HepG2 (cell line): ENCODE data around the gene NHERF2. TPM values are rescaled to one million over a fixed set of nuclear protein-coding genes. Genes with fewer than 3 reads are reported as not detected.
A peak's percentile ranks its signal among the peaks of the same experiment; 100 is the strongest.

Experiments used
- AHDC1 ChIP-seq: sonication (generic); formaldehyde crosslinking; IDR thresholded peaks from 2 replicates; pipeline ENCODE4 v1.5.1; 2020; ENCODE audit warnings: mild to moderate bottlenecking, missing genetic modification reagents, borderline replicate concordance
- ETV6 ChIP-seq: sonication (generic); formaldehyde crosslinking; conservative IDR thresholded peaks from 2 replicates; pipeline ENCODE4 v1.4.0; 2020; ENCODE audit warnings: missing genetic modification reagents
- FOXA3 ChIP-seq: IDR thresholded peaks from 2 replicates; pipeline ENCODE4 v1.6.1; 2016; ENCODE audit warnings: missing genetic modification reagents, missing compliant biosample characterization
- GATAD1 ChIP-seq: IDR thresholded peaks from 2 replicates; pipeline ENCODE4 v1.6.1; 2016; ENCODE audit warnings: missing genetic modification reagents, missing compliant biosample characterization
- HNRNPK ChIP-seq: fragments of 200-400 bp; formaldehyde crosslinking; IDR thresholded peaks from 2 replicates; pipeline ENCODE4 v1.6.1; 2018; ENCODE audit warnings: low read length, low read depth, moderate library complexity, mild to moderate bottlenecking; ENCODE audit not compliant: poor library complexity, severe bottlenecking
- HNRNPLL ChIP-seq: fragments of 200-400 bp; formaldehyde crosslinking; IDR thresholded peaks from 2 replicates; pipeline ENCODE4 v1.6.1; 2017; ENCODE audit warnings: mild to moderate bottlenecking, low read depth, low read length; ENCODE audit not compliant: poor library complexity, severe bottlenecking
- IRF2 ChIP-seq: IDR thresholded peaks from 2 replicates; pipeline ENCODE4 v1.6.1; 2018; ENCODE audit warnings: missing genetic modification reagents, missing compliant biosample characterization
- MAZ ChIP-seq, 2 experiments: sonication (generic) in 1 of 2; formaldehyde crosslinking in 1 of 2; IDR thresholded peaks; 2 replicates each; pipeline versions ENCODE4 v1.5.0 to v1.6.1; 2012 to 2020; ENCODE audit warnings: low read depth in 2 of 2, mild to moderate bottlenecking in 2 of 2, borderline replicate concordance in 1 of 2, improper control_type of control experiment in 1 of 2, low read length in 1 of 2, missing genetic modification reagents in 1 of 2, moderate library complexity in 1 of 2
- NRL ChIP-seq: sonication (generic); formaldehyde crosslinking; IDR thresholded peaks from 2 replicates; pipeline ENCODE4 v1.5.0; 2020; ENCODE audit warnings: missing genetic modification reagents, mild to moderate bottlenecking, moderate library complexity, borderline replicate concordance
- PHF8 ChIP-seq: sonication (generic); formaldehyde crosslinking; IDR thresholded peaks from 2 replicates; pipeline ENCODE4 v1.5.0; 2020; ENCODE audit warnings: missing genetic modification reagents
- PITX1 ChIP-seq: sonication (generic); formaldehyde crosslinking; IDR thresholded peaks from 2 replicates; pipeline ENCODE4 v1.5.1; 2020; ENCODE audit warnings: mild to moderate bottlenecking, missing genetic modification reagents
- POLR2A ChIP-seq, 2 experiments: IDR thresholded peaks; 2 replicates each; pipeline ENCODE4 v1.6.1; 2011; ENCODE audit warnings: low read depth in 2 of 2, low read length in 2 of 2, mild to moderate bottlenecking in 1 of 2, moderate library complexity in 1 of 2; ENCODE audit not compliant: insufficient read depth in 1 of 2
- SIX1 ChIP-seq: sonication (generic); formaldehyde crosslinking; IDR thresholded peaks from 2 replicates; pipeline ENCODE4 v1.4.0; 2020; ENCODE audit warnings: missing genetic modification reagents, borderline replicate concordance
- SP1 ChIP-seq, 2 experiments: fragments of 450-650 bp in 1 of 2; sonication (generic) in 1 of 2; formaldehyde crosslinking in 1 of 2; IDR thresholded peaks; 2 replicates each; pipeline versions ENCODE4 v1.4.0 to v1.6.1; 2016 to 2020; ENCODE audit warnings: missing genetic modification reagents in 1 of 2
- SP2 ChIP-seq: sonication (generic); formaldehyde crosslinking; IDR thresholded peaks from 2 replicates; pipeline ENCODE4 v1.5.1; 2020; ENCODE audit warnings: mild to moderate bottlenecking, missing genetic modification reagents
- TEAD2 ChIP-seq: sonication (generic); formaldehyde crosslinking; IDR thresholded peaks from 2 replicates; pipeline ENCODE4 v1.9.0; 2021; ENCODE audit warnings: missing genetic modification reagents
- ZMYM3 ChIP-seq: sonication (generic); formaldehyde crosslinking; IDR thresholded peaks from 2 replicates; pipeline ENCODE4 v1.5.1; 2020; ENCODE audit warnings: mild to moderate bottlenecking, missing genetic modification reagents
- ZNF20 ChIP-seq: sonication (generic); formaldehyde crosslinking; IDR thresholded peaks from 2 replicates; pipeline ENCODE4 v1.4.0; 2020; ENCODE audit warnings: mild to moderate bottlenecking, moderate library complexity, missing genetic modification reagents
- ZNF296 ChIP-seq: sonication (generic); formaldehyde crosslinking; conservative IDR thresholded peaks from 2 replicates; pipeline ENCODE4 v1.5.0; 2020; ENCODE audit warnings: mild to moderate bottlenecking, missing genetic modification reagents
- ZNF547 ChIP-seq: sonication (generic); formaldehyde crosslinking; IDR thresholded peaks from 2 replicates; pipeline ENCODE4 v1.5.1; 2020; ENCODE audit warnings: mild to moderate bottlenecking, missing genetic modification reagents
- ZNF7 ChIP-seq: IDR thresholded peaks from 2 replicates; pipeline ENCODE4 v1.6.1; 2016; ENCODE audit warnings: missing biosample characterization, missing genetic modification reagents
- ZNF710 ChIP-seq: sonication (generic); formaldehyde crosslinking; IDR thresholded peaks from 2 replicates; pipeline ENCODE4 v1.5.0; 2020; ENCODE audit warnings: mild to moderate bottlenecking, missing genetic modification reagents, borderline replicate concordance
- polyA plus RNA-seq, 8 experiments: library from polyadenylated mRNA; depleted of rRNA in 3 of 8; stranded (reverse) in 7 of 8; unstranded in 1 of 8; fragments of >200 nt; fragmentation: Illumina TruSeq in 4 of 8; extraction: Trizol in 4 of 8; gene quantifications; 2 replicates each; pipeline versions ENCODE4 v1.2.1 to v1.2.3, GENCODE V29; 2011 to 2016; ENCODE audit warnings: low read depth in 4 of 8, missing spikeins in 1 of 8, mixed read lengths in 1 of 8; ENCODE audit not compliant: insufficient read depth in 1 of 8
- total RNA-seq, 5 experiments: library from RNA; depleted of rRNA; stranded (reverse); fragments of >200 nt; fragmentation: Illumina TruSeq; extraction: Trizol; gene quantifications; 2 replicates each; pipeline ENCODE4 v1.2.3, GENCODE V29; 2016; ENCODE audit warnings: low read depth in 1 of 5

Gene NHERF2
- total and polyA plus RNA-seq, 2 of the 13 experiments (the other 11 are each of a cell fraction or from before 2014, with no cell fraction given): 23.7 to 39.3 TPM

- TF ChIP-seq SIX1 (CRISPR knock-in tag): peak; percentile 44; the same call in 1 of the 2 replicates
- TF ChIP-seq ETV6: 0 out of 2 replicates have a peak, but pooled peaks have one; percentile 42
- TF ChIP-seq TEAD2 (CRISPR knock-in tag): 0 out of 2 replicates have a peak, but pooled peaks have one; percentile 36
- TF ChIP-seq PHF8 (CRISPR knock-in tag): peak; percentile 69
- peak; percentile 68; the same call in 1 of the 2 replicates for TF ChIP-seq ZNF547
- peak; percentile 51 to 73; a peak in 3 of 4 replicates for TF ChIP-seq POLR2A (IDR thresholded peaks at IDR 0.05; ENCODE audit: insufficient read depth in 1 of 2, low read depth in 2 of 2, low read length in 2 of 2)
- TF ChIP-seq PITX1 (CRISPR knock-in tag): peak; percentile 87
- TF ChIP-seq ZNF20: 0 out of 2 replicates have a peak, but pooled peaks have one; percentile 59
- 0 out of 2 replicates have a peak, but pooled peaks have one; percentile 9 for TF ChIP-seq NRL (CRISPR knock-in tag)
- TF ChIP-seq ZNF710 (CRISPR knock-in tag): no peak
- TF ChIP-seq HNRNPLL: peak; percentile 67
- TF ChIP-seq IRF2: peak; percentile 38; the same call in 1 of the 2 replicates
- TF ChIP-seq ZNF296 (CRISPR knock-in tag): peak; percentile 98
- no peak for TF ChIP-seq ZNF7 (CRISPR knock-in tag)
- peak; percentile 40; the same call in 1 of the 2 replicates for TF ChIP-seq GATAD1 (CRISPR knock-in tag)
- peak; percentile 57 for TF ChIP-seq HNRNPK
- TF ChIP-seq SP2 (CRISPR knock-in tag): no peak
- TF ChIP-seq SP1 (IDR thresholded peaks at IDR 0.05): no peak
- peak; percentile 18; the same call in 1 of the 2 replicates for TF ChIP-seq SP1 (CRISPR knock-in tag; IDR thresholded peaks at IDR 0.05)
- TF ChIP-seq FOXA3: peak; percentile 87
- TF ChIP-seq ZMYM3 (CRISPR knock-in tag): peak; percentile 12; the same call in 1 of the 2 replicates
- TF ChIP-seq AHDC1 (CRISPR knock-in tag): peak; percentile 54; the same call in 1 of the 2 replicates
- TF ChIP-seq MAZ (IDR thresholded peaks at IDR 0.05; ENCODE audit: borderline replicate concordance, low read depth, low read length): peak; percentile 92
- peak; percentile 85 for TF ChIP-seq MAZ (CRISPR knock-in tag; IDR thresholded peaks at IDR 0.05; ENCODE audit: low read depth)
Measured at GRCh38 chr16:2035431-2036199, 8.9 kb downstream of the NHERF2 start (continued).
